NCI-H1092 (cell line): Measurements from ENCODE around the gene EYS.
"Not testable (repeated sequence)": the region's sequence is repeated elsewhere in the genome, so short reads cannot be mapped to it uniquely, and the experiment has no call there.

Source experiments
- DNase-seq: peaks from one replicate; lab custom pipeline; 2025; lab: John Stamatoyannopoulos, UW

Gene EYS

DNA sequence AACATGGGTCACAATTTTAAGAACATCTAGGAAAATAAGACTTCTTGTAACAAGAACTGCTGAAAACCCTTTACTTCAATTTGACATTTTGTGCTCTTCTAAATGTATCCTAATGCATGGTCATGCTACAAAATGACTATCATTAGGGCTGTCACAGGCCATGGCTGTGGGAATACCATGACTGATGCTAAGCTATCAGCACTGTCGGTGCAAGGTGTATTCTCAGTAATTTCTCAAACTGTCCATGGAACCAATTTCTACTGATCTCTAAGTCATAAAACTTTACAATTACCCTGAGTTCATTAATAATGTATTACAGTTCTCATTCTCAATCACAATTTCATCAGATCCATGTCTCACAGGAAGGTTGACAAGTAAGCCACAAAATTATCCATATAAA is 625.3 kb downstream of the EYS start:
- no peak for DNase-seq

DNA sequence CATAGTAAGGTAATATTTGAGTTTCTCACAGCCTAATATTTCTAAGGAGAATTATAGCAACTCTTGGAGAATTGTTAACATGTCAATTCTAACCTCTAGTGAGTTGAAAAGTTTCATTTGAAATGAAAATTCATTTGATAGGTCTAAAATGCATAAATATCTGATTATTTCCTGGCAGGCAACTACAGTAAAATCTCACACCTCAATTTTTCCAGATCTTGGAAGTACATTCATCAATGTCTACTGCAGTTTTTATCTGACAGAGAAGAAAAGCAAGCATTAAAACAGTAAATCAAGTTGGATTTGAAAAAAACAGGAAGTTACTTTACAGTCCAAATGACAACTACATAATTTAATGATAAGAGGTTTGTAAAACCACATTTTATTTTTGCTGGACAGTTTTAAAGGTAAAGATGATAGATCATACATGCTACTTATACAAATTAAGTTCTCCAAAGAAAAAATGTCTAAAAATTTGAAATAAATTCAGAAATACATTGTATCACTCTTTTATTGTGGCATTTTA is 631.3 kb downstream of the EYS start:
- DNase-seq = no peak

DNA sequence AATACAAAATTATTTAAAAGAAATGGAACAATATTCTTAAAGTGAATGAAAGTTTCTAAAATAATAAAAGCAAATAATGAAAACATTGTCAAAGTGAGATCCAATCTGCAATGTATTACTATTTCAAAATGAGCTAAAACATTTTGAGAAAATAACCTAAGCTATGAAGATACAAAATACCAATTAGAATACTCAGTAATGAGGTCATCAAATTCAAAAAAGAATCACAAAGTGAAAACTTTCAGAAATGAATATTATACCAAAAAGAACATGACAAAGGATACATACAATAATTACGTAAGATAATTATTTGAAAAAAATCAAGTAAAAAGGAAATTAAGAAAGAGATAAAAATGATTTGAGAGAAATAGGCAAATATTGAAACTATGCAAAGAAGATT is 634.5 kb downstream of the EYS start:
- no peak for DNase-seq

DNA sequence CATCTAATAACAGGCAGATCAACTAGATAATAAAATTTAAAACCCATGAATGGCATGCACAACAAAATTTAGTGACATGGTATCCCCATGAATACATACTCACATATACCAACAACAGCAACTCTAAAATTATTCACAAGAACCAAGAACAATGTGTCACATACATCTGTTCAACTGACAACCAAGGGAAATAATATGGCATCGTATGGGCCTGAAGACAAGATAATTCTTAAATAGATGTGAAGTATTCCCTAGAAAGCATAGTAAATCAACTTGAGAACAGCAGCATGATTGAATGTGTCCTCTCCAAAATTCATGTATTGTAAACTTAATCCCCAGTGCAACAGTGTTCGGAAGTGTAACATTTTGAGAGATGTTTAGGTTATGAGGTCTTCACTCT is 635.5 kb downstream of the EYS start:
- DNase-seq = no peak

DNA sequence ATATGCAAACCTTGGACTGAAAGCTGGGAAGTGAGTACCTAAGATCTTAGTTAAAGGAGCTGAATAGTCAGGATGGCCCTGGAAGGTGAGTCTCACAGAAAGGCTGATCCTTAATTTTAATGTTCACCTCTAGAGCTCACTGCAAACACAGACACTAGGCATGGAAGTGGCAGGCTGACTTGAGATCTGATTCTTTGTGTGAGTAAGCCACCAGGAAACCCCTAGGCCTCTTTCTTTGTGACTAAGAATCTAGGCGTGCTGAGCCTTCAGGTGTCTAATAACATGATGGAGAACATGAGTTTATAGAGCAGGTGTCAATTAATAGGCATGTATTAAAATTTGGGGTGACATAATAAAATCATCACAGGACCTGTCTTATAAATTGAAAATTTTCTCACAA is 642.2 kb downstream of the EYS start:
- DNase-seq = no peak

DNA sequence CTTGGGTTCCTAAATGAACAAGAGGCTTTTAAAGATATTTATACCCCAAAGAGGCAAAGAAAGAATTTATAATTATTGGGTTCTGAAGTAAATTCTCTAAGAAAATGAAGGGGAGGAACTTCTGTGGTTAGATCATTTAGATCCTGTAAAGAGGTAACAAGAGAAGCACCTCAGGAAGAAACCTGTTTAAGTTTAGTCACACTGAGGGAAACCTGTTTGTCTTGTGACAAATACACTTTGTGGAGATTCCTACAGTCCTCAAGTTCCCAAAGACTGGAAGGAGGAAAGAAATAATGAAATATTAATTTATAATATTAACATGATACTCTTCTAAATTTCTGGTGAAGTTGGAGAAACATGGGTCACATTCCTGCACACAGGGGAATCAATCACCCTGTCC is 647.5 kb downstream of the EYS start:
- DNase-seq = no peak

DNA sequence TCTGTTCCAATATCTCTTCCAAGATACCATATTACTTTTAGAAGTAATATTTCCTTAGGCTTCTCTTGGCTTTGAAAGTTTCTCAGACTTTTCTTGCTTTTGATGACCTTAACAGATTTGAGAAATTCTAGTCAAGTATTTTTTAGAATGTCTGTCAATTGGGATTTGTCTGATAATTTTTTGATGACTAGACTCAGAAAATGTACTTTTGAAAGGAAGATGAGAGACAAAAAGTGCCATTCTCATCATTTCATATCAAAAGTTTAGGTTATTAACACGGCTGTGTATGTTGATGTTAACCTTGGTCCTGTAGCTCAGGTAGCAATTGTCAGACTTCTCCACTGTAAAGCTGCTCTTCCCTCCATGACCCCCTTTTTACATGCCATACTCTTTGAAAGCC is 651.5 kb downstream of the EYS start:
- DNase-seq = no peak

DNA sequence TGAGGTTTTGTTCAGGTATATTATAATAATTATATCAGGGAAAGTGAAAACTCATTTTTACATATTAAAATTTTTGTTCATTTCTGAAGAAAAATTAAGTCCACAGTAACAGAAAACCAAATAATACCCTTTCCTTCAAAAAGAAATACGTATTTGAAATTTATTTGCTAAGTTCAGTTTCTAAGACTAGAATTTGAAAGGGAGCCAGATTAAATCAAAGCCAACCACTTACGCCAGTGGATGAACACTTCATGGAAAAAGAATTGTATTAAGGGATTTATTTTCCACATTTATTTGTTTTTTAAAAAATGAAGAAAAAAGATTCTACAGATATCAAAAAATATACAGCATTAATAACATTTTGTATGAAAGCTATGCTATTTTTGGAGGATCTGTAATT is 654.4 kb downstream of the EYS start:
- DNase-seq = no peak

DNA sequence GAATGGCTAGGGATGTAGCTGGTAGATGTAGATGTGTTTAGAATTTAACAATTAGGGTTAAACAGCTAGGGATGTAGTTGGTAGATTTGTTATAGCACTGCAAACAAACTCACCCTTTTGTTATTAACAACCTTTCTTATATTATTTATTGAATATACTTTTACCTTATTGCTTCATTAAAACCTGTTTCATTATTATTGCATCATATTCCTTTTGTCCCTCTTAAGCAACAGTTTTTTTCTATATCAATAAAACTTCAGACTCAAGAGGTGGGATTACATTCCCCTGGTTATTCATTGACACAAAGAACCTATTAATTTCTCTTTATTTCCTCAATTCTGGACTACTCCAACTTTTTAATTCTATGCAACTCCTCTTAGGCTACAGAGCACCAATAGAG is 661.2 kb downstream of the EYS start:
- DNase-seq = no peak

DNA sequence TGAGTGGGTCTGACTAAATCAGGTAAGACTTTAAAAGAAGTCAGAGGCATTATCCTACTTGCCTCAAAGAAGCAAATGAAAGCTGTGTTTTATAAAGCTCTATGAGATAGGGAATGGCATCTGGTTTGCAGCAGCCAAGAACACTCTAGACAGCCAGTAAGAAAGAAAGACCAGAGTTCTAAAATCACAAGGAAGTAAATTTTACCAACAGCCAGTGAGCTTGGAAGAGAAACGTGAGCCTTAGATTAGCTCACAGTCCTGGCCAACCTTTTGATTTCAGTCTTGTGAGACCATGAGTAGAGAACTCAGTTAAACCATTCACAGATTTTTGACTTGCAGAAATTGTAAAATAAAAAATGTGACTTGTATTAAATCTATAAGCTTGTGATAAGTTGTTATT is 693.0 kb downstream of the EYS start:
- DNase-seq = no peak

DNA sequence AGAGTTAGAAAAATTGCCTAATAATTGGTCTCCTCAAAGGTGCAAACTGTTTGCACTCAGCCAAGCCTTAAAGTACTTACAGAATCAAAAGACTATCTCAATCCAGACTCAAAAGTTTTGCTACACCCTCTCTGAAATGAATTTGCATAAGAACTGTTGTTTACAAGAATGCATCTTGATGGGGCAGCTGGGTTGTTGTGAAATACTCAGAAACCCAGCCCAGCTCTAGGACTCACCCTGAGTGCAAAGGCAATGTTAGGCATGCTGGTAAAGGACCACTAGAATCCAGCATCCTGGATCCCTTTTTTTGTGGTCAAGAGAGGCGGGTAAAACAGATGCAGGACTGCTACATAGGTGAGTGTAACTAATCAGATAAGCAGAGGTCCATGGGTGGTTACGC is 700.2 kb downstream of the EYS start:
- no peak for DNase-seq

DNA sequence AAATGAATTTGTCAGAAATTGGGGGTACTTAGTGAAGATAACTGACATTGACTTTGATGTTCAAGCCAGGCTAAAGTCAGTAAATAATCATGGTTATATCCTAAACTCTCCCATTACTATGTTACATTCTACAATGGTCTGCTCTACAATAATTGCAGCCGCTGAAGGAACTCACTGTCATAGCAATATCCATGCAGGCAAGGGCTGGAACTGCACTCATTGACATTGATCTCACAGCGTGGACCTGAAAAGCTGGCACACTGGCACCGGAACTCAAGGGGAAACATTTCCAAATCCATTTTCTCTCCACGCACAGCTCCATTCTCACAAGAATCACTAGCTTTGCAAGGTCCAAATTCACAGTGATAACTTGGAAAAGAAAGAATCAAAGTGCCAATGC is 702.7 kb downstream of the EYS start:
- no peak for DNase-seq

DNA sequence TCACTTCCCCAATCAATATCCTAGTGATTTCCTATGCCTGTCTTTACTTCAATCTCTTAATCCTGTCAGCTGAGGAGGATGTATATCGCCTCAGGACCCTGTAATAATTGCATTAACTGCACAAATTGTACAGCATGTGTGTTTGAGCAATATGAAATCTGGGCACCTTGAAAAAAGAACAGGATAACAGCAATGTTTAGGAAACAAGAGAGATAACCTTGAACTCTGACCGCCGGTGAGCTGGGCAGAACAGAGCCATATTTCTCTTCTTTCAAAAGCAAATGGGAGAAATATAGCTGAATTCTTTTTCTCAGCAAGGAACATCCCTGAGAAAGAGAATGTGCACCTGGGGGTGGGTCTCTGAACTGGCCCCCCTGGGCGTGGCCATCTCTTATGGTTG is 704.1 kb downstream of the EYS start:
- not testable (repeated sequence) for DNase-seq

DNA sequence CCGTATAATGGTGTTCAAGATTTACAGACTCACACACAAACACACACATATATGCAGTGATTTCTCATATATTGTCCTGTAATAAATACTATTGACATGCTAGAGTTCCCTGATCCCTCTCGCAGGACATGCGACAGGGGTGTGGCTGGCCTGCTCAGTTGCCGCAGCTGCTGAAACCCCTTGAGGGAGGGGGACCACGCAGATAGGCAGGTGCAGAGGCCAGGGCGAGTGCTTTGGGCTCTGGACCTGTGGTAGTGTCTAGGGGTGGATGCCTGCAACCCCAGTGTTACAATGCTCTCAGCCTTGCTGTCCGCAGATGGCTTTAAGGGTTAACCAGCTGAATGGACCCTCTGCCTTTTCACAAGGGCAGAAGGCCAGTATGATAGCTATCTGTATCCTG is 706.2 kb downstream of the EYS start:
- no peak for DNase-seq

DNA sequence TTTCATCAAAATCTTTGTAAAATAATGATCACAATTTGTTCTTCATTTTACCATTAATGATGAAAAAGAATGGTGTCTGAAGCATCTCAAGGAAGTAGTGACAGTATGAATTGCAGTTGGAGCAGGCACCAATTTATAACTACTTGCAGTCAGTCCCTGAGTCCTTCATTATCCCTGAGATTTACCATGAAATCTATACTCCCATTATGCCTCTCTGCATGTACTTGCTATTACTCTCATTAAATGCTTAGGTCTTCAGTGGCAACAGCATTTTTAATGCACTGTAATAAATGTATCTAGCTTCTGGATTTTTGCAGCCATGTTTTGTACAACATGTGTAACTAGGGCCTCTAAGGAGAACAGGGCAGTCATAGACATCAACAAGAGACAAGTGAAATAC is 708.8 kb downstream of the EYS start:
- DNase-seq = no peak

DNA sequence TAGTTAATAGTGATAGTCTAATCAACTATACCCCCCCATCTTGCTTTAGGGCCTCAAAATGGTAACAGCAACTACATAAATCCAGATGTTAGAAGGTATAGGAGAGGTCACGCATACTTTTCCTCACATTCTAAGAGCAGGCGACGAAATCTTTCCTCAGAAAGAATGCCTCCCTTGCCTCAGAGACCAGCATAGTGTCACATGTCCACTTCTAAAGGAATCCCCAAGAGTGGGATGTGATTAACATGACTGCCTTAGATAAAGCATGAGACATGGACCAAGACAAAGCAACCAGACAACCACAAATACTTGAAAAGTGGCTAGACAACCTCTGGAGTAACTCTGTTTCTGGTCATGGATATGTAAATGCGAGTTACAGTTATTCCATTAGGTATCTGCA is 710.7 kb downstream of the EYS start:
- no peak for DNase-seq

DNA sequence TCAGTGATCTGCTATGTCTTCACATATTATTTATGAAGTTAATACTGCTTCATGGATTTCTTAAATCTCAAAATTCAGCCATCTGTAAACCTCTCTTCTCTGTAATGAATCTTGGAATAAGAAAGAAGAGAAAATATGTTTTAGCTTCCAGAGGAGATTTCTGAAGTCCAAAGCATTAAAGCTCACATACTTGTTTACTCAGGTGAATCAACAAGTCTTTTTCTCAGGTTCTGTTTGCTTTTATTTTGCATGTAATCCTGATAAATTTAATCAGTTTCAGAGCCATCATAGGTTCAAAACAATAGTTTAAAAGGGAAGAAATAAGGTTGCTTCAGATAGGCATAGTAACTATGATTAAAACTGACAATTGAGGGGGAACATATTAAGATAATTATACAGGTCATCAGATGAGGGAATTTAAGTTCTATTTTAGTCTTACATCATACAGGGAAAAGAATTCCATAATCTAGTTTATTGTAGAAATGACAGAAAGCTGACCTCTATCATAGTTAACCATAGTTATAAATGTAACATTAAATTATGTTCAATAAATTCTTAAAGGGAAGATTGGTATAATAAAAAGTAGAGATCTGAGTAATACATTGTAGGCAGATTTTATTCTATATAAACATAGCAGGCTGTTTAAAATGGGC is 716.2 kb downstream of the EYS start:
- no peak for DNase-seq

DNA sequence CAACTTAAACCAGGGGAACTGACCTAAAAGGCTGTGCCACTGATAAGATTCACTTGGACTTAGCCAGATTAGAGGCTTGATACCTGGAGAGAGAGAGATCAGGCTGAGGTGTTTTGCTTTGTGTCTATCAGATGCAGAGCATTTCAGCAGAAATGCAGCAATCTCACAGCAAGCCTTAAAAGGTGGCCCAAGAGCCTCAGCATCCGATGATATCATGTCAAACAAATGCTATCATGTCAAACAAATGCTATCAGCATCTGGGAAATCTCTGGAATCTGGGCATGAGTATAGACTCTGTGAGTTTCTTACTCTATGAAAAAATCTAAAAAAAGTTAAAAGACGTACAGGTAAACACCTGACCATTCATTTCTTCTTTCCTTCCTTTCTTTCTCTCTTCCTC is 718.9 kb downstream of the EYS start:
- DNase-seq = no peak

DNA sequence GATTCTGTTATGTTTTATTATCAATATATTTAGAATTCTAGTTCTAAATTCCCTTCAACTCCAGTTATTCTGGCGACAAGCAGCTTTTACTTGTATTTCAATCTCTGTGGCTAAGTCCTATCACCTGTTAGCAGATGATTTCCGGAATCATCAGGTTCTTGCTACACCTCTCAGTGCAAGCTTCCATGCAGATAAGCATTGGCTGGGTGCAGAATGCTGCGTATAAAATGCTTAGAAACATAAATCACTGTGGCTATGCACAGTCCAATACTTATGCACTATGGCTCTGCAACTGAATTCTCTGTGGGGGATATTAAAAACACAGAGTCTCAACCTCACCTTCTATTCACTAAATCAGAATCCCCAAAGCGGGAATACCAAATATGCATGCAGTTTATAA is 720.0 kb downstream of the EYS start:
- no peak for DNase-seq

DNA sequence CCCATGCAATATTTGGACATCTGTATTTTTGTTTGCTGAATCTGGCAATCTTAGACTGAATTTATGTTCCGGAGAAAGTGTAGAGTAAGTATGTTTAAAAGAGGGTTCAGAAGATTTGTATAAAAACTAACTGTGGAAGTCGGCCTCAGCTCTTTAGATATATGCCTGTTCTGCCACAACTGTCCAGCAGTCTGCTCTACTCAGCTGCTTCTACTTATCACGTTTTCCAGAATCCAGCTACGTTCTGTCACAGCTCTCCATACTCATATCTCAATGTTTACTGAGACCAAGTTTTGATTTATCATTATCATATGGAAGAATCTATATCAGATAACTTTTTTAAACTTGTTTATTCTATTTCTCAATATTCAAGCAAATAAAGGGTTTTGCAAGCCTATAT is 721.3 kb downstream of the EYS start:
- DNase-seq = no peak

DNA sequence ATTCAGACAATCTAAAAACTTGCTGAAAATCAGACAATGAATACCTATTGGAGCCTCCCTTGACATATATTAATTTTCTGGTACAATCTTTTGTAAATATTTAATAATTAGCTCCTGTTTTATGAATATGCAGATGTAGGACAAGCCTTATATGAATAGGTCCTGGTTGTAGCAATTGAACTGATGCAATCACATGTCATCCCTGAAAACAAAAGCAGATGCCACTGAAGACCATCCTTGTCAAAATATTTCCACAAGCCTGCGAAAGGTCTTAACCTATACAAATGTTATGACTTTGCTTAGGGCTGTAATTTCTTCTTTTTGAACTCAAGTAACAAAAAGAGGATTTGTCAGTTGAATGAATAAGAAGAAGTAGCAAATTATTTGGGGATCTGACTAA is 722.1 kb downstream of the EYS start:
- DNase-seq = no peak

DNA sequence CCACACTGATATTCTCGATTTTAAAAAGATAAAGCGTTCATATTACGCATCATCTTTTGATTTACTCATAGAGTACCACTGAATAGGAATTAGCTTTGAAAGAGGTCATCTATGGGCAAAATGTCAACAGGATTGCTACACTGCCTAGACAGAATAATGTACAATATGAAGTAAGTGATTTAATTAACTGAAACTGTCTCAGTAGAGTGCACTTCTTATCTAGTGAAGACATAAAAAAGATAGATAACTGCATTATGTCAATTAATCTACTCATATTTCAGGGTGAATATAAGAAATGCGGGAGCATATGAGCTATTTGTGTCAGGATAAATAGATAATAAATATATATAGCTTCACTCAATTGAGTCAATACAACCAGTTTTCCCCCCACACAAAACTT is 723.9 kb downstream of the EYS start:
- DNase-seq = no peak

DNA sequence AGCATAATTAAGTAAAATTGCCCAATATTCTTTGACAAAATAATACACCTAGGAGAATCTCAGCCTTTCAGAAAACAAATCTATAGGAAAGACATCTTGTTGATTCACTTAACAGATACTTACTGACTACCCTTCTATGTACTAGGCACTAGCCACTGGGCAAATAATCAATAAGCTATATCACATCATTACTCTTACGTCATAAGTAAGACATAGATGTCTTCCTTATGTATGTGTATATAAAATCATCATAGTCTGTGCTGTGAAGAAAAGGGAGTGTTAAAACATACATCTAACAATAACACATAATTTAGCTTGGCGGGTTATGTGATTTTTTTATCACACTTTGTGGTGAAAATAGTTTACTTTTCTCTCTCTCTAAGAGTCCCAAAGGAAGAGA is 733.9 kb downstream of the EYS start:
- DNase-seq = no peak

DNA sequence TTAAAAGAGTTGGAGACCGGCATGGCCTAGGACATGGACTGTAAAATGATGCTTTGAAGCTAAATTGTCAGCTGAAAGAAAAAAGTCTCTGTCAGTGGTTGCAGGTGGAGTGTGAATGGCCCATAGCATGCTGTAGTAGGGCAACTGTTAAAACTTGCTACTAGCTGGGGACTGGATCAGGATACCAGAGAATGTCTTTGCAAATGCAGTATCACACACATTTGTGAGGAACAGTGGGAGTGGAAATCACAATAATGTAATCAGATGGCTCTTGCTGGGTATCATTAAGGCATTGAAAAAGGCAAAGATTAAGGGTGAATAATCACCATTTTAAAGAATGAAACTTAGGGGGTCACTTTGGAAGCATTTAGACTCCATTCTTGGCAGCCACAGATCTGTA is 737.9 kb downstream of the EYS start:
- no peak for DNase-seq

DNA sequence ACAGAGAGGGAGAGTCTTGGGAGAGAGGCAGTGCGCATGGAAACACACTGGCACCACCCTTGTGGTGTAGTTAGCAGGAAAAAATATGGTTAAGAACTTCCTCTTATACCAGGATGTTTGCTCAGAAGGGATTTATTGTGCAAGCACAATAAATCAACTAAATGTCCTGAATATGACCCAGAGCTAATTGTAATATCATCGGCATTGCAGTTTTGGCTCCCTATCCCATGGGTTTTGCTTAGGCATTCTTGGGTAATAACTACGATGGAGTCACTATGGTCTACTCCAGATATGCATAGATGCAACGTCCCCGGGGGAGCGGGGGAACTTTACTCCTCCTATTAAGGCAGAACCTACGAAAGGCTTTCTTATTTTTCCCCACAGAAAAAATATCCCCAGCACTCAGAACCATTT is 751.6 kb downstream of the EYS start:
- DNase-seq = no peak
